Activated naive CD4-positive, alpha-beta T cell treated with anti-CD3 and anti-CD28 coated beads, Interleukin-2, amount 50 U/mL, for 24 hours (primary cell): ENCODE results near the gene MAST4.

Source experiments
- H3K27ac Mint-ChIP-seq: one replicate; pipeline ENCODE4 v1.8.0; 2021; ENCODE audit warnings: mild to moderate bottlenecking, mixed read lengths
- H3K27me3 Mint-ChIP-seq: one replicate; pipeline ENCODE4 v1.8.0; 2021; ENCODE audit warnings: mixed read lengths
- H3K36me3 Mint-ChIP-seq: one replicate; pipeline ENCODE4 v1.8.0; 2021; ENCODE audit warnings: mixed read lengths
- H3K4me1 Mint-ChIP-seq: one replicate; pipeline ENCODE4 v1.8.0; 2021; ENCODE audit warnings: mixed read lengths
- H3K4me3 Mint-ChIP-seq: one replicate; pipeline ENCODE4 v1.8.0; 2021; ENCODE audit warnings: mild to moderate bottlenecking, mixed read lengths
- H3K9me3 Mint-ChIP-seq: one replicate; pipeline ENCODE4 v1.8.0; 2021; ENCODE audit warnings: mixed read lengths

Gene MAST4

DNA sequence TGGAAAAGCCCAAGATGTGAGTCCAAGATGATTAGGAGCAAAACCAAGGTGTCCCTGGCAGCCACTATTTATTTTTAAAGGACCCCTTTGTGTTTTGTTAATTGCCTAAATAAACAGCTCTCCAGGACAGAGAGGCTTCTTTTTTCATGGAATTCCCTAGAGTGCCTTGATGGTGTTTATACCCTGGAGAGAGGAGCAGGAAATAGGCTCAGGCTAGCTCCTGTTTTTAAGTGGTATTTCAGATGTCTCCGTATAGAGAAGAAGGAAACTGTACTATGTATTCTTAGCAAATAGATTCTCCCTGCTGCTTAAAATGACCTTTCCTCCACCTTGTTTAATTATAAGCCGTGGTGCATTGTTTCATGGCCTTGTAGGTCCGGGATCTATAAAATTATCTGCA lies 308.0 kb downstream of the MAST4 start:
- Mint-ChIP-seq H3K27me3 (peaks cover 5% of the 10 kb centered on the region), H3K9me3 (no peaks in the 10 kb centered on the region), H3K36me3 (no peaks in the 10 kb centered on the region), H3K4me3 (no peak overlapping the region), H3K4me1 (no peaks in the 10 kb centered on the region), H3K27ac (no peak overlapping the region)

DNA sequence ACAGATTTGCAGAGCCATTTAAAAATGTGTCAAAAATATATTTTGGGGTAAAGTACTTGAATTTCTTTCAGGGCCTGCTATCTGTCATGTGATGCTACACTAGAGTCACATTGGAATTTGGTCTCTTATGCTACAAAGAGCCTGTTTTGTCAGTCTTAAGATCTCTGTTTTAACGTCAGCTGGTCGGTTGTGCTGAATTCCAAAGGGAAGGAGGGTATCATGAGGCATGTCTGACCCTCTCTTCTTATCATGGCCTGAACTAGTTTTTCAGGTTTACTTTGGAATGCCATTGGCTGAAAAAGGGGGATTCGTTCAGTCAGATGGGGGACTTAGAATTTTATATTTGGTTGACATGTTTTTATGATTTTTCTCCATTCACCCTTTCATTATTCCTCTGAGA lies 309.8 kb downstream of the MAST4 start:
- H3K27ac Mint-ChIP-seq, result no peak overlapping the region
- no peak overlapping the region for H3K4me3 Mint-ChIP-seq
- no peaks in the 10 kb centered on the region for H3K4me1 Mint-ChIP-seq
- peaks cover 1% of the 10 kb centered on the region for H3K27me3 Mint-ChIP-seq
- no peaks in the 10 kb centered on the region for H3K36me3 Mint-ChIP-seq
- no peaks in the 10 kb centered on the region for H3K9me3 Mint-ChIP-seq

DNA sequence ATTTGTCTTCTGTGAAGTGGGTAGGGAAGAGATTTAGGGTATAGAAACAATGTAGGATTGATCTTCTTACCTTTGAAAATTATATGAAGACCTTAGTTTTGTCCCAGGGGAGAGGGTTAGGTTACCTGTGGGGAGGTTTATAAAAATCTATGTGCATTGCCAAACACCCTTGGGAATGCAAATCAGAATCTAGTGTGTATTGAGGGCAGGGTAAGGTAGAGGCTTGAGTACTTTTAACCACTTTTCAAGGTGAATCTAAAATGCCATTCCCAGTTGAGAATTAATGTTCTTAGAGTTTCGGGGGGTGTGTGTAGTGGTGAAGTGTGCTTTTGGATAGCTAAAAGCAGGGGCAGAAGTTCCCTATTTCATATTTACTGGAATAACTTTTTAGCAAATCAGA lies 312.0 kb downstream of the MAST4 start:
- Mint-ChIP-seq H3K27ac (no peak overlapping the region), H3K4me1 (no peaks in the 10 kb centered on the region), H3K36me3 (no peaks in the 10 kb centered on the region), H3K4me3 (no peak overlapping the region), H3K9me3 (no peaks in the 10 kb centered on the region), H3K27me3 (peaks cover 2% of the 10 kb centered on the region)

DNA sequence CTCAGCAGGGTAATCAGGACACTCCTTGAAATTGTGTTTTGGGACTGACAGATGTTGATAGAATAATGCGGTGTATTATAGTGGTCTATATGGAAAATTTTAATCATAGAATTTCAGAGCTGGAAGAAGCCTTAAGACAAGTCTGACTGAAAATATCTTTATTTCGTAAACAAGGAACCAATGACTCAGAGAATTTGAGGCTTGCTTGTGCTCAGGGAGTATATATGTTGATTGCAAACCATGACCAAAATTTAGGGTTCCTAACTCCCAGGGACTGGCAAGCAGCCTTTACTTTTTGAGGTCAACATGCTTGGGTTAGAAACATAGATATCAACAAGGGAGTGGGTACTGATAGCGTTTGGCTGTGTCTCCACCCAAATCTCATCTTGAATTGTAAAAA lies 313.2 kb downstream of the MAST4 start:
- no peaks in the 10 kb centered on the region for H3K36me3 Mint-ChIP-seq
- H3K27me3 Mint-ChIP-seq, result peaks cover 6% of the 10 kb centered on the region
- H3K27ac Mint-ChIP-seq, result no peak overlapping the region
- no peaks in the 10 kb centered on the region for H3K9me3 Mint-ChIP-seq
- H3K4me3 Mint-ChIP-seq, result no peak overlapping the region
- H3K4me1 Mint-ChIP-seq, result no peaks in the 10 kb centered on the region

DNA sequence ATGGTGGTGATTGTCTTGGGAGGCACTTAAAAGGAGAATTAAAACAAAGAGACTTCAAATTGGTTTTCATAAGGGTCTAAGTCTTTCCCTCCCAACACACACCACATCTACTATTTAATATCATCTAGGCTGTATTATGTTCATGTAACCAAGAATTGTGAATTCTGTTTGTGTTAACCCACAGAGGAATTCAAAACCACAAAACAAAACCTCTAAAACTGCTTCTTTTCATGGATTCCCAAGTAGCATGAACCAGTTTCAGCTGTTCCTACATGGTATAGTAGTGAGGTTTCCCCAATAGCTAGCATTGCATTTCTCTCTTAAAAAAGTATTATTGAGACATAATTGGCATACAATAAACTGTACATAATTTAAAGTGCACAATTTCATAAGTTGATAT lies 316.6 kb downstream of the MAST4 start:
- no peak overlapping the region for H3K4me3 Mint-ChIP-seq
- H3K27me3 Mint-ChIP-seq, result peaks cover 7% of the 10 kb centered on the region
- no peaks in the 10 kb centered on the region for H3K4me1 Mint-ChIP-seq

DNA sequence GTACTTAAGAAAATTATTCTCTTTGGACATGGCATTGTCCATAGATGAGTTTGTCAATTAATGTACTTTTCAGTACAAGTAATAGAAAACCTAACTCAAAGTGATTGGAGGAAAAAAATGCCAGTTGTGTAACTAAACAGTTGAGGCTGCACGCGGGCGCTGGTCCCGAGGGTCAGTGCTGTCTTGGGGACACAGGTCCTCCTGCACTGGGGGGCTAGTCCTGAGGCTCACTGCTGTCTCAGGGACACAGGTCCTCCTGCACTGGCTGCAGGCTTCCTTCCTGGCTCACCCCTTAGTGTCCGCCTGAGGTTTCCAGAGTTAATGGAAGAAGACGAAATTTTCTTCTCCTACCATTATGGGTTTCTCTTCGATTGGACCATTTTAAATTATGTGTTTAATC lies 319.3 kb downstream of the MAST4 start:
- Mint-ChIP-seq H3K27ac (no peak overlapping the region), H3K27me3 (peaks cover 7% of the 10 kb centered on the region), H3K9me3 (no peaks in the 10 kb centered on the region), H3K4me3 (no peak overlapping the region), H3K36me3 (no peaks in the 10 kb centered on the region), H3K4me1 (no peaks in the 10 kb centered on the region)

More for the DNA sequence above, 316.6 kb downstream of the MAST4 start:
- Mint-ChIP-seq H3K9me3 (no peaks in the 10 kb centered on the region), H3K36me3 (no peaks in the 10 kb centered on the region), H3K27ac (no peak overlapping the region)

DNA sequence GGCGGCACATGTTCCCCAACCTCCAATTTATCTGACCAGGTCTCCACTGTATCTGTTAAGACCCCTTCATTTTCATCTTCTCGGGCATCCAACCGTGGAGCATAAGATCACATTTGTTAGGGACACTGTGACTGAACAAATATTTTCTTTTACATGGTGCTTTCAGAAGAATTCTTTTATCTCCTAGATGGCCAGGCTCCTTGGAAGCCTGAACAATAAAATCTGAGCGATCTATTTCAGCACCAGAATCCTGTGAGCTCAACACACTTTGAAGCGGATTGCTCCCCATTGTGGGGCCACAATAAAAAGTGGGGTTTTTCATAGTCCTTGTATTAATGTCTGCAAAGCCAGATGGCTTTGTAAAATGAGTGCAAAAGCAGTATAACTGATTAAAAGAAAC lies 326.7 kb downstream of the MAST4 start:
- Mint-ChIP-seq H3K4me3 (no peak overlapping the region), H3K4me1 (no peaks in the 10 kb centered on the region), H3K9me3 (no peaks in the 10 kb centered on the region), H3K36me3 (no peaks in the 10 kb centered on the region), H3K27me3 (peaks cover 3% of the 10 kb centered on the region), H3K27ac (no peak overlapping the region)

DNA sequence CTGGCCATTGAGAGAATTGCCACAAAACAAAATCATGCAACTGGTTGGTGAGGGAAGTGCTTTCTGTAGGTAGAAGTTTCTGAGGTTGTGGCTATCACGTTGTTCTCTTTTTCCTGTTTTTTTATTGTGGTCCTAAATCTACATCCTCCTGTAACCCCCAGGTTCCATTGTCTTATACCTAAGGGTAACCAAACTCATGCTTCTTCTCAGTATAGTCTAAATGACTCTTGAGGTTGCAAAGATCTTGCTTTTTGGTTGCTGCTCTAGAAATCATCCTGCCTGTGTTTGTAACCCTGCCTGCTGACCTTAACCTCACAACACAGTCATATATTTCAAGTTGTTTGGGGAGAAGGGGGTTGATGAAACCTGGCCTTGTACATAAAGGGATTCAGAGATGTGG lies 327.3 kb downstream of the MAST4 start:
- no peaks in the 10 kb centered on the region for H3K4me1 Mint-ChIP-seq

DNA sequence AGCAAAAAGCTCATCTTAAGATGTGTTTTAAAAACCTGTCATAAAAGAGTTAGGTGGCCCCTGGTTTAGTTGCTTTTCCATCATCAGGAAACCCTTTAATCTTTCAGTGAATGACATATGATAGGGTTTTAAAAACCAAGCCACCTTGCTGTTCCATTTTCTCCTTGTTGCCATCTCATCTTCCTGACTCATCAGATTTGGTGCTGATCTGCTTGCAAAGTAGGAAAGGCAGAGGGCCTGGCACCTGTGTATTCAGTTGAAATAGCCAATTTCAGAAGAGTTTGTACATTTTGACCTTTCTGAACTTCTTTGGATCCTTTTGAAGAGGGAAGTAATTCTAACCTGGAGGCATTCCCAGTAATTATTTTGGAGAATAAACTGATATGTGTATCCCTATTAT lies 327.7 kb downstream of the MAST4 start:
- no peak overlapping the region for H3K27ac Mint-ChIP-seq
- H3K9me3 Mint-ChIP-seq, result no peaks in the 10 kb centered on the region
- H3K4me1 Mint-ChIP-seq, result no peaks in the 10 kb centered on the region
- H3K4me3 Mint-ChIP-seq, result no peak overlapping the region
- H3K36me3 Mint-ChIP-seq, result no peaks in the 10 kb centered on the region
- peaks cover 3% of the 10 kb centered on the region for H3K27me3 Mint-ChIP-seq

More for the DNA sequence above, 327.3 kb downstream of the MAST4 start:
- H3K27me3 Mint-ChIP-seq, result peaks cover 3% of the 10 kb centered on the region
- H3K36me3 Mint-ChIP-seq, result no peaks in the 10 kb centered on the region
- no peak overlapping the region for H3K4me3 Mint-ChIP-seq
- no peaks in the 10 kb centered on the region for H3K9me3 Mint-ChIP-seq
- no peak overlapping the region for H3K27ac Mint-ChIP-seq

DNA sequence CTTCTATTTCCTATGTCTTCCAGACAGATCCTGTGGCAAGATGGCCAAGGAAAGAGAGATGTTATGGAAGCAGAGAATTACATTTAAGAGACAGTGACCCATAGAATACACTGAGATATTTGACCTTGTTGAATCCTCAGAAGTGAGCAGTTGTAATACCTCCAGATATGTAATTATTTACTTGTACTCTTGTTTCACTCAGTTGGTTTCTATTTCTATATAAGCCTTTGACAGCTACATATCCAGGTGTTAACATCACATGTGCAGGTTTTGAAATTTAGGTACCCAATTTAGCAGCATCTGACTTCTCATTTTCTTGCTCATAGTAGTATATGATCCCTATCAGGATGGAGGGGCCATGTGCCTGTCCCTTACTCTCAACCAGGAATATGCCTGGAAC lies 330.9 kb downstream of the MAST4 start:
- H3K4me1 Mint-ChIP-seq, result no peaks in the 10 kb centered on the region
- no peak overlapping the region for H3K27ac Mint-ChIP-seq
- no peaks in the 10 kb centered on the region for H3K9me3 Mint-ChIP-seq
- H3K36me3 Mint-ChIP-seq, result no peaks in the 10 kb centered on the region
- no peak overlapping the region for H3K4me3 Mint-ChIP-seq
- peaks cover 3% of the 10 kb centered on the region for H3K27me3 Mint-ChIP-seq

DNA sequence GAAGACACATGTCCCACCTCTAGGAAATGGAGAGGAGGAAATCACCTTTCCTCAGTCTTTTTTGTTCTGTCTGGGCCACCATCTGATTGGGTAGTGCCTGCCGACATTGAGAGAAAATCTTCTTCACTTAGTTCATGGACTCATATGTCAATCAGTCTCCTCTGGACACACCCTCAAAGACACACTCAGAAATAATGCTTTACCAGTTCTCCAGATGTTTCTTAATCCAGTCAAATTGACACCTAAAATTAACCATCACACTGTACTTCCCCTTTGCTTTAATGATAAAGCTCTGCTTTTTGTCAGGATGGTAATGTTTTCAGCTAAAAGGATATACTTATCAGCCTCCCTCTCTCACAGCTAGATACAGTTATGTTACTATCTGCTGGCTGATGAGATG lies 333.1 kb downstream of the MAST4 start:
- no peak overlapping the region for H3K27ac Mint-ChIP-seq
- H3K4me3 Mint-ChIP-seq, result no peak overlapping the region
- no peaks in the 10 kb centered on the region for H3K9me3 Mint-ChIP-seq
- no peaks in the 10 kb centered on the region for H3K36me3 Mint-ChIP-seq
- peaks cover 3% of the 10 kb centered on the region for H3K27me3 Mint-ChIP-seq
- no peaks in the 10 kb centered on the region for H3K4me1 Mint-ChIP-seq

DNA sequence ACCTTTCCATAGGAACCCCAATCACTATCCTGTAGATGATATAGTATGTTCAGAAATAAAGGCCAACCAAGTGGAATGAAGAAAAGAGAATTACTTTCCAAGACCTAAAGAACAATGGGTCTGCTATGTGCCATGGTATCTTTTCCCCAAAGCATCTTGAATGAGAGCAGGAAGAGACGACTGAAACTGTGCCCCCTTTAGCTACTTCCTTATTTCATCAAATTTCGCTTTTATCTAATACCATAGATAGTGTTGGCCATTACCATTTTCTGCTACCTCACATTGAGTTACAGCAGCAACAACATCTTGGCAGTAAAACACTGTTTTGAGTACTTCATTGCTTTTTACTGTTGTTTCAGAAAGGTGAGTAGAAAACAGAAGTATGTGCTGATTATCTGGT lies 333.8 kb downstream of the MAST4 start:
- Mint-ChIP-seq H3K27ac (no peak overlapping the region), H3K27me3 (peaks cover 3% of the 10 kb centered on the region), H3K4me1 (no peaks in the 10 kb centered on the region), H3K36me3 (no peaks in the 10 kb centered on the region), H3K9me3 (no peaks in the 10 kb centered on the region), H3K4me3 (no peak overlapping the region)

DNA sequence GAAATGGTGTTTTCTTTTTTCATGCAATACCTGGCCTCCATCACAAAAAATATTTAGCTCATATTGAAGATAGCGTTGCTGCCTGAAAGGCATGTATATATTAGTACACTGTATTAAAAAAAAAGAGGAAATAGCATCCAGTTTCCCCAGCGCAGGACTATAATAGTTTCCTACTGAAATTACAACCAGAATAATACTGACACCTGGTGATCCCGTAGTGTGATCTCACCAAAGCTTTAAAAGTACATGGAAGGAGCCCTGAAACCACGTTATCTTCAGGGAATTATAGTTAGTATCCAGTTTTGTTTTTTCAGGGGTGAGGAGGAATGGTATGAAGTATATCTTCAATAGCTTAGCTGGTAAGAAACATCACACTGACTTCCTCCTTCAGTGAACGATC lies 335.5 kb downstream of the MAST4 start:
- H3K4me1 Mint-ChIP-seq, result no peaks in the 10 kb centered on the region
- no peak overlapping the region for H3K27ac Mint-ChIP-seq
- no peaks in the 10 kb centered on the region for H3K27me3 Mint-ChIP-seq
- no peak overlapping the region for H3K4me3 Mint-ChIP-seq
- no peaks in the 10 kb centered on the region for H3K36me3 Mint-ChIP-seq
- H3K9me3 Mint-ChIP-seq, result no peaks in the 10 kb centered on the region

DNA sequence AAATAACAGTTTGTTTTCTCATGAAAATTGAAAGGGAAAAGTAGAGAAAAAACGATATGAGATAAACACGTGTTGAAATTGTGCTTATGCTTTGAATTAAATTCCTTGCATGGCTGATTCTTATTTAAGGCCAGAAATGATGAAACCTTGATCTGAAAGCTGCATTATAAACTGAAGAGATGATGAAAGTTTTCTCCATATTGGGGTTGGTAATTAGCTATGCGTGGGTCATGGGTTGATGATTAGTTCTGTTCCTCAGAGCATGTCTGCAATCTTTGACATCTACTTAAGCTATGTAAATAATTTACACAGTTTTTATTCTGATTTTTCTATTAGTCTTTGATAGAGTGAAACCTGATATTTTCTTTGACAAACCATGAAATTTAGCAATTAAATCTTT lies 336.3 kb downstream of the MAST4 start:
- Mint-ChIP-seq H3K9me3 (no peaks in the 10 kb centered on the region), H3K36me3 (no peaks in the 10 kb centered on the region), H3K4me3 (no peak overlapping the region), H3K4me1 (no peaks in the 10 kb centered on the region), H3K27me3 (peaks cover 3% of the 10 kb centered on the region), H3K27ac (no peak overlapping the region)

DNA sequence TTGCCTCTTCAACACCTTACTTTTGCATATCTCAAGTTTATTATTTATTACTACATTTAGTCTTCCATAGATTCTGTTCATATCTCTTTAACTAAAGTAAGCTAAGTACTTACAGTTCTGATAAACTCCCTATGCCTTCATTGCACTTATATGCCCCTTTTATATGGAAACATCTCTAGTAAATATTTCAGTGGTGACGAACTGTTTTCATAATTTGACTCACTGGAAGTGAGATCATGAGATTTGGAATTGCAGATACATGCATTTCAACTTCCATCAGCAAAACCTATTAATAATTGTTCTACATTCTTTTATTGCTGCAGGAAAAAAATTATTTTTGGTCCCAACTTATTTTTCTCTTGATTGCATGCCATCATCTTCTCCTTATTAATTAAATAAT lies 336.9 kb downstream of the MAST4 start:
- H3K36me3 Mint-ChIP-seq, result no peaks in the 10 kb centered on the region
- peaks cover 3% of the 10 kb centered on the region for H3K27me3 Mint-ChIP-seq
- no peaks in the 10 kb centered on the region for H3K4me1 Mint-ChIP-seq
- no peak overlapping the region for H3K4me3 Mint-ChIP-seq
- H3K9me3 Mint-ChIP-seq, result no peaks in the 10 kb centered on the region
- H3K27ac Mint-ChIP-seq, result no peak overlapping the region

DNA sequence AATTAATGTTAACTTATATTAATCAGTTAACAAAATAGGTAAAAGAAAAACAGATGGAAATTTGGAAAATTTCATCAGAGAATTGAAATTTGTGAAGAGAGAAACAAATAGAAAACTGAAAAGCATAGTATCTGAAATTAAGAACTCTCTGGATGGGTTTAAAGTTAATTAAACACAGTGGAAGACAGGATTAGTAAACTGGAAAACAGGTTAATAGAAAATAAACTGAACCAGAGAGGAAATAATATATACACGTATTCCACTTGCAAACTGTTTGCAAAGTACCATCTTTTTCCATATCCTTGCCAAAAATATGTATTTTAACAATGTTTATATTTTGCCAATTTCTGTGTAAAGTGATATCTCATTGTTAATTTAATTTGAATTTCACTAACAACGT lies 342.9 kb downstream of the MAST4 start:
- no peak overlapping the region for H3K4me3 Mint-ChIP-seq
- H3K9me3 Mint-ChIP-seq, result peaks cover 5% of the 10 kb centered on the region
- H3K36me3 Mint-ChIP-seq, result no peaks in the 10 kb centered on the region
- H3K27ac Mint-ChIP-seq, result no peak overlapping the region
- no peaks in the 10 kb centered on the region for H3K4me1 Mint-ChIP-seq
- peaks cover 7% of the 10 kb centered on the region for H3K27me3 Mint-ChIP-seq

DNA sequence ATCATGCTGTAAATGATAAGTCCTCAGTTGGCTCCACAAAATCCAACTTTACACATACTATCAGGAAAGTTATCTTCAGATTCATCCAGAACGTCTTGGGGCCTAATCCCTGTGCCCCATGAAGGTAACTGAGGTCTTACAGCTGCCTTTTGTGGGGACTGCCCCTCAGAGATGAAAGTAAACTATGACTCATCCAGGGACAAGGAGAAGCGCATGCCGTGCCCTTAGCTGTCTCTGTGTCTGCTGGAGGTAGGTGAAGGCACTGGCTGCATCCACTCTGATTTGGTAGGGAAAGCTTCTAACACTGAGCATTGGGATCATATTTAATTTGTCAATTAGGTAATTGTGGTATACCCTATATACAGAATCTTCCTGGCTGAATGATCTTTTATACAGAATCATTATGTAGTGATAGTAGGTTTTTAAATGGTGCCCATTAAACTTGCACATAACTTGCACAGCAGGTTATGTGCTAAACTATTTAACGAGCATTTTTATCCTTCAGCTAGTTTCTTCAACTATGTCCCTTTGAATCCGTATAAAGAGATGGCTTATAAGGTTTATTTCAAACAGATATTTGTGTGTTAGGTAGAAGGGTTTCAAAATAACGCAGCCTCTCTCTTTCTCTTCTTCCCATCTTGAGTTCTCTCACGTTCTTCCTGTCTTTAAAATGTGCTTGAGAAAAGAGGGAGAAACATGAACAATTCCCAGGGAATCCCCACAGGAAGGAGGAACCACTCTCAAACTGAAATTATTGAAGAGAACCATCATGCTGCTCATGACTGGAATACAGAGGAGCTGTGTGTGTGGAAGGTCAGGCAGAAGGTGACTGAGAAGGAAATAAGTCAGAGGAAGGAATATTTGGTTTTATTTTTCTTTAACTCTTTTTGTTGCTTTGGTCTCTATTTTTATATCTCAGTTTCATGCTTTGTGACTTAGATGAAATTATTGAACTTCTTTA lies 349.5 kb downstream of the MAST4 start:
- no peak overlapping the region for H3K27ac Mint-ChIP-seq
- H3K9me3 Mint-ChIP-seq, result peaks cover under 1% of the 10 kb centered on the region
- no peaks in the 10 kb centered on the region for H3K36me3 Mint-ChIP-seq
- peaks cover 8% of the 10 kb centered on the region for H3K27me3 Mint-ChIP-seq
- H3K4me1 Mint-ChIP-seq, result no peaks in the 10 kb centered on the region
- no peak overlapping the region for H3K4me3 Mint-ChIP-seq
